GM12878 (cell line): ENCODE results near the gene GMDS. TPM values are rescaled to one million over a fixed set of nuclear protein-coding genes. Genes with fewer than 3 reads are reported as not detected.

Experiments
- ATAC-seq: fragments of 200-7000 bp; cut with Tn5 transposase; 3 replicates; pipeline ENCODE4 v1.9.1; 2020; ENCODE audit warnings: mild to moderate bottlenecking, moderate library complexity
- BruUV-seq: library from RNA; stranded (reverse); fragments of 400-500 nt; replicated peaks from 2 replicates; lab custom pipeline; 2021; lab: Mats Ljungman, UMichigan
- CTCF ChIA-PET: fragments of 300-600 bp; sonication (Branson Sonifier 250); formaldehyde crosslinking; extraction: SDS; loops from one replicate; lab custom pipeline; 2021; ENCODE audit warnings: inconsistent platforms; lab: Yijun Ruan, JAX
- POLR2A ChIA-PET: fragments of 350-600 bp; formaldehyde crosslinking; extraction: SDS; loops from one replicate; lab custom pipeline; 2021; ENCODE audit warnings: inconsistent platforms; lab: Charles Lee
- RAD21 ChIA-PET: fragments of 300-600 bp; sonication (Branson Sonifier 250); formaldehyde crosslinking; loops from one replicate; lab custom pipeline; 2023; ENCODE audit warnings: antibody characterized with exemption; ENCODE audit not compliant: unreplicated experiment; lab: Charles Lee
- SMC1A ChIA-PET: fragments of 300-600 bp; sonication (Branson Sonifier 250); formaldehyde crosslinking; loops from one replicate; lab custom pipeline; 2023; ENCODE audit not compliant: unreplicated experiment, uncharacterized antibody; lab: Charles Lee
- DNase-seq: peaks from one replicate; pipeline ENCODE4 v3.0.0-alpha.2; 2011; ENCODE audit warnings: low read depth, low spot score
- FAIRE-seq: peaks from 3 replicates; lab custom pipeline; 2011; peaks lifted over from hg19 to GRCh38; lab: Jason Lieb, UNC
- H2AFZ ChIP-seq: 2 replicates; pipeline ENCODE4 v1.6.0; 2011; ENCODE audit warnings: low read depth, low read length, control low read depth; ENCODE audit not compliant: control insufficient read depth
- H3K27ac ChIP-seq: 2 replicates; pipeline ENCODE4 v1.5.1; 2011; ENCODE audit warnings: control low read depth; ENCODE audit not compliant: control insufficient read depth, insufficient read depth
- H3K27me3 ChIP-seq, 2 experiments: replicated peaks in 1 of 2; 2 replicates each; pipeline versions ENCODE4 v1.6.0 to v1.6.1; 2011; ENCODE audit warnings: low read length in 1 of 2; ENCODE audit not compliant: control insufficient read depth in 2 of 2, insufficient read depth in 2 of 2
- H3K36me3 ChIP-seq, 2 experiments: 2 replicates each; pipeline ENCODE4 v1.5.1; 2011; ENCODE audit warnings: low read length in 1 of 2; ENCODE audit not compliant: control insufficient read depth in 2 of 2, insufficient read depth in 2 of 2
- H3K4me1 ChIP-seq: 2 replicates; pipeline ENCODE4 v1.6.1; 2011; ENCODE audit warnings: mild to moderate bottlenecking, low read length, moderate library complexity, mixed read lengths; ENCODE audit not compliant: control insufficient read depth, insufficient read depth
- H3K4me2 ChIP-seq: 2 replicates; pipeline ENCODE4 v1.6.0; 2011; ENCODE audit warnings: control low read depth; ENCODE audit not compliant: control insufficient read depth, insufficient read depth
- H3K4me3 ChIP-seq: fragments of 200-600 bp; sonication (generic); 2 replicates; pipeline ENCODE4 v1.5.1; 2016
- H3K79me2 ChIP-seq: 2 replicates; pipeline ENCODE4 v1.6.0; 2011; ENCODE audit warnings: low read length; ENCODE audit not compliant: control insufficient read depth, insufficient read depth
- H3K9ac ChIP-seq: 2 replicates; pipeline ENCODE4 v1.8.0; 2011; ENCODE audit warnings: low read length, control low read depth, mixed read lengths; ENCODE audit not compliant: control insufficient read depth, insufficient read depth
- H3K9me3 ChIP-seq: replicated peaks from 3 replicates; pipeline ENCODE4 v1.5.1; 2011; ENCODE audit warnings: mild to moderate bottlenecking, low read length; ENCODE audit not compliant: control insufficient read depth, insufficient read depth
- H4K20me1 ChIP-seq: 2 replicates; pipeline ENCODE4 v1.6.0; 2011; ENCODE audit not compliant: control insufficient read depth, insufficient read depth
- CTCF ChIP-seq, 3 experiments: IDR thresholded peaks in 2 of 3; conservative IDR thresholded peaks in 1 of 3; 2 replicates each; pipeline ENCODE4 v1.5.1; 2011; ENCODE audit warnings: low read depth in 3 of 3, low read length in 3 of 3, mild to moderate bottlenecking in 3 of 3, control low read depth in 2 of 3, moderate library complexity in 2 of 3, inconsistent platforms in 1 of 3, mixed read lengths in 1 of 3; ENCODE audit not compliant: control insufficient read depth in 2 of 3, insufficient read depth in 1 of 3; ENCODE audit errors: extremely low read depth in 1 of 3
- NKRF ChIP-seq: fragments of 450-650 bp; conservative IDR thresholded peaks from 2 replicates; pipeline ENCODE4 v1.6.1; 2017; ENCODE audit warnings: mild to moderate bottlenecking, moderate library complexity
- WGBS: methylation state at CpG from one replicate; pipeline ENCODE4 v1.1.6; 2016; ENCODE audit warnings: low lambda C conversion rate; ENCODE audit not compliant: insufficient replicate concordance, insufficient coverage; ENCODE audit errors: missing lambda C conversion rate; 5-methylcytosine and 5-hydroxymethylcytosine counted together
- in situ Hi-C: fragments of 300-500 bp; cut with MboI; formaldehyde crosslinking; loops from 9 replicates; pipeline ENCODE4 v1.14.3; 2018; ENCODE audit warnings: mixed read lengths
- intact Hi-C: fragments of 100-400 bp; cut with micrococcal nuclease; formaldehyde crosslinking; loops from one replicate; pipeline ENCODE4 v1.14.2; 2022; ENCODE audit not compliant: unreplicated experiment
- polyA plus RNA-seq, 11 experiments: library from polyadenylated mRNA; depleted of rRNA in 4 of 11; unstranded in 6 of 11; stranded (reverse) in 5 of 11; fragments of >200 nt; fragmentation: Nextera tagmentation in 4 of 11; fragmentation: Illumina TruSeq in 1 of 11; extraction: Ambion mirVana in 4 of 11; extraction: Trizol in 1 of 11; gene quantifications; 1 replicate in 1 of 11; 2 replicates in 10 of 11; pipeline versions ENCODE4 v1.2.1 to v1.2.3, GENCODE V29; 2011 to 2016; ENCODE audit warnings: inconsistent platforms in 2 of 11, missing spikeins in 2 of 11, low read depth in 1 of 11
- total RNA-seq, 4 experiments: library from RNA; depleted of rRNA in 3 of 4; stranded (reverse); fragments of >200 nt in 3 of 4; fragmentation: Illumina TruSeq in 1 of 4; extraction: Trizol in 1 of 4; gene quantifications; 2 replicates each; pipeline versions ENCODE4 v1.2.1 to v1.2.3, GENCODE V29; 2013 to 2021

The GMDS gene
- total and polyA plus RNA-seq, 10 of the 15 experiments (the other 5 are each of a cell fraction or from before 2014, with no cell fraction given) = 0.61 to 53.8 (median 29.3) TPM

- no peak for FAIRE-seq
- RAD21 ChIA-PET = interaction anchor here (0.5 to 1.6 kb wide), 2 partner anchors 119 to 493 kb away, joined by 4 to 10 read pairs; no protein-coding TSS in a partner anchor
- ATAC-seq = no peak
- H3K4me1 ChIP-seq = peaks cover 10% of the 10 kb centered on the region
- no peak for DNase-seq
- TF ChIP-seq CTCF (IDR thresholded peaks at IDR 0.05 in 2 of 3, conservative IDR thresholded peaks at IDR 0.05 in 1 of 3; ENCODE audit: control insufficient read depth in 2 of 3, extremely low read depth in 1 of 3, insufficient read depth in 1 of 3, low read depth in 3 of 3, low read length in 3 of 3) = 0 out of 6 replicates have a peak, but pooled peaks of 1 of the 3 experiments have one; percentile 1
- no peak for TF ChIP-seq NKRF
- WGBS = 12% methylated on average over 5 of the region's 38 CpGs
- no peak overlapping the region for H2AFZ ChIP-seq
- BruUV-seq = no TSS peak
- H3K9me3 ChIP-seq = no peaks in the 10 kb centered on the region; the same call in 2 of the 3 replicates
- intact Hi-C loops = loop anchor here (5.0 kb wide), 1 partner anchor 186 kb away; no protein-coding TSS in a partner anchor
- no peak overlapping the region for H3K27ac ChIP-seq
- CTCF ChIA-PET = interaction anchor here (0.8 to 1.2 kb wide), 2 partner anchors 487 to 742 kb away, joined by 5 to 7 read pairs; no protein-coding TSS in a partner anchor
- in situ Hi-C loops = no loop called here
- peak overlapping the region; percentile 87; the same call in 1 of the 2 replicates for H3K4me2 ChIP-seq
- no peaks in the 10 kb centered on the region for H3K36me3 ChIP-seq
- H3K4me3 ChIP-seq = peak overlapping the region; percentile 32; the same call in 1 of the 2 replicates
- no peak overlapping the region for H3K9ac ChIP-seq
- SMC1A ChIA-PET = no interaction called here
- H3K27me3 ChIP-seq = peaks cover 21 to 24% of the 10 kb centered on the region in 2 experiments
- H4K20me1 ChIP-seq = 0 out of 2 replicates have a peak, but pooled peaks cover 3% of the 10 kb centered on the region
- no peaks in the 10 kb centered on the region for H3K79me2 ChIP-seq
- POLR2A ChIA-PET = no interaction called here
These were observed 634.2 kb downstream of the GMDS start for GRCh38 chr6:1611322-1611571.
